HEK293 (cell line): Measurements from ENCODE around the gene MYOZ3.

Source experiments
- CTCF ChIA-PET: fragments of 350-600 bp; formaldehyde crosslinking; extraction: SDS; loops from one replicate; lab custom pipeline; 2021; ENCODE audit warnings: antibody characterized with exemption; lab: Yijun Ruan, JAX
- POLR2A ChIA-PET: fragments of 300-600 bp; formaldehyde crosslinking; extraction: SDS; loops from one replicate; lab custom pipeline; 2020; ENCODE audit warnings: antibody characterized with exemption, inconsistent platforms; lab: Yijun Ruan, JAX
- H3K27ac ChIP-seq: fragments of 200-500 bp; sonication (Bioruptor generic); 2 replicates; pipeline ENCODE4 v1.5.1; 2014; ENCODE audit warnings: low read depth, low read length, control low read depth, inconsistent platforms; ENCODE audit errors: extremely low read depth
- H3K36me3 ChIP-seq, 2 experiments: fragments of 200-500 bp in 1 of 2; sonication (Bioruptor generic) in 1 of 2; 1 replicate in 1 of 2; 2 replicates in 1 of 2; pipeline ENCODE4 v1.5.1; 2014 to 2017; ENCODE audit warnings: inconsistent platforms in 2 of 2, low read length in 2 of 2; ENCODE audit not compliant: control insufficient read depth in 2 of 2, insufficient read depth in 1 of 2
- H3K4me1 ChIP-seq: fragments of 200-500 bp; sonication (Bioruptor generic); 2 replicates; pipeline ENCODE4 v1.5.1; 2014; ENCODE audit warnings: mild to moderate bottlenecking, low read length, inconsistent platforms; ENCODE audit not compliant: control insufficient read depth, insufficient read depth
- H3K4me3 ChIP-seq: 2 replicates; pipeline ENCODE4 v1.5.1; 2011; ENCODE audit warnings: low read depth, mild to moderate bottlenecking, control low read depth, low read length, moderate library complexity
- H3K9me3 ChIP-seq: fragments of 200-500 bp; sonication (Bioruptor generic); 2 replicates; pipeline ENCODE4 v1.5.1; 2014; ENCODE audit warnings: low read depth, low read length, inconsistent platforms; ENCODE audit not compliant: control insufficient read depth, insufficient read depth
- INSM2 ChIP-seq: fragments of 450-650 bp; formaldehyde crosslinking; IDR thresholded peaks from 2 replicates; pipeline ENCODE4 v1.5.1; 2016; ENCODE audit warnings: missing biosample characterization, missing genetic modification characterization
- SCRT1 ChIP-seq: fragments of 450-650 bp; formaldehyde crosslinking; IDR thresholded peaks from 2 replicates; pipeline ENCODE4 v1.5.1; 2016; ENCODE audit warnings: missing biosample characterization, missing genetic modification characterization, borderline replicate concordance
- ZBTB11 ChIP-seq: fragments of 450-650 bp; formaldehyde crosslinking; conservative IDR thresholded peaks from 2 replicates; pipeline ENCODE4 v1.5.1; 2016; ENCODE audit warnings: low read depth, missing biosample characterization, missing genetic modification characterization
- ZBTB21 ChIP-seq: fragments of 450-650 bp; formaldehyde crosslinking; IDR thresholded peaks from 2 replicates; pipeline ENCODE4 v1.5.1; 2017; ENCODE audit warnings: missing biosample characterization, missing genetic modification characterization
- ZIC2 ChIP-seq: fragments of 450-650 bp; formaldehyde crosslinking; IDR thresholded peaks from 2 replicates; pipeline ENCODE4 v1.5.1; 2016; ENCODE audit warnings: missing biosample characterization, missing genetic modification characterization
- ZNF10 ChIP-seq: fragments of 450-650 bp; formaldehyde crosslinking; IDR thresholded peaks from 2 replicates; pipeline ENCODE4 v1.5.1; 2017; ENCODE audit warnings: missing biosample characterization, missing genetic modification characterization
- ZNF19 ChIP-seq: fragments of 450-650 bp; formaldehyde crosslinking; IDR thresholded peaks from 2 replicates; pipeline ENCODE4; 2016; ENCODE audit warnings: missing biosample characterization, missing genetic modification characterization, low read depth
- ZNF2 ChIP-seq: fragments of 450-650 bp; formaldehyde crosslinking; IDR thresholded peaks from 2 replicates; pipeline ENCODE4 v1.5.1; 2016; ENCODE audit warnings: missing biosample characterization, missing genetic modification characterization
- ZNF211 ChIP-seq: fragments of 450-650 bp; formaldehyde crosslinking; IDR thresholded peaks from 2 replicates; pipeline ENCODE4 v1.5.1; 2016; ENCODE audit warnings: low read depth, missing biosample characterization, missing genetic modification characterization
- ZNF23 ChIP-seq: fragments of 450-650 bp; formaldehyde crosslinking; IDR thresholded peaks from 2 replicates; pipeline ENCODE4 v1.5.1; 2016; ENCODE audit warnings: missing biosample characterization, missing genetic modification characterization, borderline replicate concordance
- ZNF26 ChIP-seq: fragments of 450-650 bp; formaldehyde crosslinking; IDR thresholded peaks from 2 replicates; pipeline ENCODE4 v1.5.1; 2016; ENCODE audit warnings: missing biosample characterization, missing genetic modification characterization
- ZNF341 ChIP-seq: fragments of 450-650 bp; formaldehyde crosslinking; IDR thresholded peaks from 2 replicates; pipeline ENCODE4; 2016; ENCODE audit warnings: low read depth, missing biosample characterization, missing genetic modification characterization
- ZNF366 ChIP-seq: fragments of 450-650 bp; formaldehyde crosslinking; conservative IDR thresholded peaks from 2 replicates; pipeline ENCODE4 v1.5.1; 2016; ENCODE audit warnings: missing biosample characterization, missing genetic modification characterization
- ZNF544 ChIP-seq: fragments of 450-650 bp; formaldehyde crosslinking; IDR thresholded peaks from 2 replicates; pipeline ENCODE4 v1.5.0; 2017; ENCODE audit warnings: missing biosample characterization, missing genetic modification characterization
- ZNF600 ChIP-seq: fragments of 450-650 bp; formaldehyde crosslinking; IDR thresholded peaks from 2 replicates; pipeline ENCODE4 v1.5.1; 2016; ENCODE audit warnings: missing biosample characterization, missing genetic modification characterization
- ZNF660 ChIP-seq: fragments of 450-650 bp; IDR thresholded peaks from 2 replicates; pipeline ENCODE4 v1.5.1; 2018; ENCODE audit warnings: missing biosample characterization, mild to moderate bottlenecking, missing genetic modification characterization
- ZNF664 ChIP-seq: fragments of 450-650 bp; formaldehyde crosslinking; IDR thresholded peaks from 2 replicates; pipeline ENCODE4 v1.5.1; 2016; ENCODE audit warnings: missing biosample characterization, missing genetic modification characterization
- ZNF792 ChIP-seq: fragments of 450-650 bp; formaldehyde crosslinking; IDR thresholded peaks from 2 replicates; pipeline ENCODE4 v1.5.1; 2016; ENCODE audit warnings: missing biosample characterization, missing genetic modification characterization
- ZSCAN30 ChIP-seq: fragments of 450-650 bp; IDR thresholded peaks from 2 replicates; pipeline ENCODE4 v1.5.1; 2018; ENCODE audit warnings: missing biosample characterization, mild to moderate bottlenecking, missing genetic modification characterization, moderate library complexity
- TF ChIP-seq, protein P1 (sequence below): IDR thresholded peaks from 2 replicates; pipeline ENCODE4 v1.6.1; 2011; ENCODE audit warnings: mild to moderate bottlenecking, low read depth, low read length, borderline replicate concordance

The MYOZ3 gene

DNA sequence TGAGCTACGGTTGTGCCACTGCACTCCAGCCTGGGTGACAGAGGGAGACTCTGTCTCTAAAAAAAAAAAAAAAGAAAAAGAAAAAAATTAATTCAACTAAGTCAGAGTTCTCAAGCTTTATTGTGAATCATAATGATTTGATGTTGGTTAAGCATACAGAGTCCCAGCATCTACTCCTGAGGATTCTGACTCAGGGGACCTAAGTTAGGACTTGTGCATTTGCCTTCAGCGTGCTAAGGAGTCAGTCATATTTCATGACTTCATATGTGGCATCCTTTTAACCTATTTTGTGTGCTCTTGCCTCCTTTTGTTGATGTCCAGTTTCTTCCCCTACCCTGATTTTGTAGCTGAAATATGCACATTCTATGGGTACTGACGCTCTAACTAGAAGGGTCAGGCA, 2.9 kb downstream of the MYOZ3 start:
- TF ChIP-seq ZBTB21 (tag by site-specific recombination) (no peak), ZNF19 (tag by site-specific recombination) (no peak), ZNF2 (tag by site-specific recombination) (no peak), ZNF211 (tag by site-specific recombination) (no peak), ZNF26 (no peak), ZNF600 (tag by site-specific recombination) (no peak), ZNF341 (tag by site-specific recombination) (no peak), INSM2 (no peak), ZNF660 (tag by site-specific recombination) (no peak), ZNF366 (no peak), ZNF664 (tag by site-specific recombination) (no peak), ZNF792 (tag by site-specific recombination) (no peak), ZBTB11 (tag by site-specific recombination) (no peak), ZIC2 (tag by site-specific recombination) (no peak), ZNF23 (tag by site-specific recombination) (no peak), SCRT1 (tag by site-specific recombination) (no peak), ZNF544 (no peak)
- TF ChIP-seq, protein P1, sequence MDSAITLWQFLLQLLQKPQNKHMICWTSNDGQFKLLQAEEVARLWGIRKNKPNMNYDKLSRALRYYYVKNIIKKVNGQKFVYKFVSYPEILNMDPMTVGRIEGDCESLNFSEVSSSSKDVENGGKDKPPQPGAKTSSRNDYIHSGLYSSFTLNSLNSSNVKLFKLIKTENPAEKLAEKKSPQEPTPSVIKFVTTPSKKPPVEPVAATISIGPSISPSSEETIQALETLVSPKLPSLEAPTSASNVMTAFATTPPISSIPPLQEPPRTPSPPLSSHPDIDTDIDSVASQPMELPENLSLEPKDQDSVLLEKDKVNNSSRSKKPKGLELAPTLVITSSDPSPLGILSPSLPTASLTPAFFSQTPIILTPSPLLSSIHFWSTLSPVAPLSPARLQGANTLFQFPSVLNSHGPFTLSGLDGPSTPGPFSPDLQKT: no peak
- TF ChIP-seq, all 188 proteins: peak for 0
- H3K36me3 ChIP-seq: no peaks in the 10 kb centered on the region
- H3K27ac ChIP-seq: no peak overlapping the region
- no peaks in the 10 kb centered on the region for H3K9me3 ChIP-seq
- no peak overlapping the region for H3K4me3 ChIP-seq
- ChIA-PET CTCF (interaction anchor here (0.6 to 1.2 kb wide), 4 partner anchors 11 to 119 kb away, joined by 3 to 4 read pairs (median 4); no protein-coding TSS in a partner anchor), POLR2A (no interaction called here)
- no peaks in the 10 kb centered on the region for H3K4me1 ChIP-seq

- Histone ChIP-seq H3K36me3 (no peaks in the 10 kb centered on the region), H3K4me1 (no peaks in the 10 kb centered on the region), H3K9me3 (no peaks in the 10 kb centered on the region), H3K27ac (no peak overlapping the region), H3K4me3 (no peak overlapping the region)
- ChIA-PET CTCF (interaction anchor here (0.8 to 1.0 kb wide), 2 partner anchors 9 to 49 kb away, joined by 3 to 5 read pairs; no protein-coding TSS in a partner anchor), POLR2A (no interaction called here)
- no peak for TF ChIP-seq ZSCAN30 (tag by site-specific recombination)
- peak; percentile 93 for TF ChIP-seq ZNF10 (tag by site-specific recombination)
Measured at GRCh38 chr5:150665044-150665443, 4.0 kb downstream of the MYOZ3 start.
